GM19193 (cell line): ENCODE results near the gene MYH2.

Source experiments
- POLR2A ChIP-seq: IDR thresholded peaks from 4 replicates; pipeline ENCODE4 v1.6.1; 2011; ENCODE audit not compliant: insufficient read depth, insufficient read length; ENCODE audit errors: extremely low read depth

Gene MYH2

DNA sequence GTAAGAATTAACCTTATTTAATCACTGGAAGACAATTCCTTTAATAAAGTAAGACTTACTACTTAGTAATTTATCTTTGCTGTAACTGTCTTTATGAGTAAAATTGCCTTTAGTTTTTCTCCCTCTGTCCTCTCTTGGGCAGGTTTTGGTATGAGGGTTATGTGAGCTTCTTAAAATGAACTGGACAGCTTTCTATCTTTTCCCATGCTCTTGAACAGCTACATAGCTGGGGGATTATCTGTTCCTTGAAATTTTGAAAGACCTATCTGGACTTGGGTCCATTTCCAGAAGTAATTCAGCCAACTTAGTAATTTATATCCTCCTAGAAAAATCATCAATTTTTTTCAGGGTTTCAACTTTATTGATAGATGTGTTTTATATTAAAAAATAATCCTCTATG, 27.5 kb downstream of the MYH2 start:
- no peak for TF ChIP-seq POLR2A

DNA sequence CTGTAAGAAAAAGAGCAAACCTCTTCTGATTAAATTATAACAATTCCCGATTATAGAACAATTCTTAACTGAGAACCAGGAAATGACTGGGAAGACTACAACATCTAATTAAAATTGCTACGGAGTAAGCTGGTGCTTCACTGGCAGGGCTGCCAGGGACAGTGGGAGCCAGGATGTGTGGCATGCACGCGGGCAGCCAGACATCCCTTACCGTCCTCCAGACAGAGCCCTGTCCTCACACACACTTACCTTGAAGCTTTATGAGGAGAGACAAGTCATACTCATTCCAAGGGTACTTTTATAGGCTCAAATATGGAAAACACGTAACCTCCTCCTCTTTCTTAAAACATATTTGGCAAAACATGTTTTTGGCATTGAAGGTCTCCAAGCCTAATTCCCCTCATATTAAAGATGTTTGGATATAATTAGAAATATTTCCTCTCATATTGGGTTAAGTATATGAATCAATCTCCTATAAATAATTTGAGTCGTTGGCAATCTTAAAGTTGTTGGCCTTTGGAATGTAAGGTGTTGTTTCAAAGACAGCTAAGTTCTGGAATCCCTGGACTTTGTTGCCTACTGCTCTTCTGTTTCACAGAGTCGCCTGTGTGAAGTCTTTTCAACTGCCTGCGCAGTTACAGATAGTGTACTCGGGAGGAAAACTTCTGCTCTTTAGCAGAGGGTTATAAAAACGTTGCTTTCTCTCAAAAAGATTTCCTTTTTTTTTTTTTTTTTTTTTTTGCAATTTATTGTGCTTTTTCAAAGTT, 31.0 kb downstream of the MYH2 start, which contains the start of gene MYH1:
TSS of gene MYH1 (minus strand) at position 272 of the 767 bp plus-strand sequence. CDS start 1,900 bp downstream, outside the sequence.
- no peak for TF ChIP-seq POLR2A

DNA sequence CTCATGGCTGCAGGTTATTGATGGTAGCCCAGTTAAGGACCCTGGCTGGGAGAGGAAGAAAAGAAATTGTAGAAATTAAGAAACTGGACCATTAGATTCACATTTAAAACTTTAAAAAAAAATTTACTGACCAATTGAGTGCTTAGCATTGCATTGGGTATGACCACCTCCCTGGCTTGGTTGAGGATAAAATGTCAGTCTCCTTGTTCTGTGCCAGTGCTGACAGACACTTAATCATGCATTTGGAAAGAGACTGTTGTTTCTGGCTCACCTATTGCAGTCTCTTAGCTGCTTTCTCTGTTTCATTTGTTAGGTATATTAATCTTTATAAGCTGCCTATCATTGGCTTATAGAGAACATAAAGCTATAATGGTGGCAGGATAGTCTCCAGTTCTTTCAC, 32.8 kb downstream of the MYH2 start:
- TF ChIP-seq POLR2A = no peak

DNA sequence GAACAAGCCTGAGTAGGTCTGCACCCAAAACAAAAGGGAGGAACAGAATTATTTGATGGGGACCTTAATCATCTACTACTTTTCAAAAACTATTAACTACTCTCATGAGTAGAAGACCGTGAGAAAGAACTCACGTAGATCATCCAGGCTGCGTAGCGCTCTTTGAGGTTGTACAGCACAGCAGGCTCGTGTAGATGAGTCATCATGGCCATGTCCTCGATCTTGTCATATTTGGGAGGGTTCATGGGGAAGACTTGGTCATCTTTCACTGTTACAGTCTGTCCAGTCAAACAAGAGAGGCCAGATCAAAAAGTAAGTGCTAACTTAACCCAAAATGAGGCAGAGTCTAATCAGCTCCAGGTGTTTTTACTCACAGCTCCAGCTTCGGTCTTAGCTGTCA, 33.4 kb downstream of the MYH2 start:
- no peak for TF ChIP-seq POLR2A

DNA sequence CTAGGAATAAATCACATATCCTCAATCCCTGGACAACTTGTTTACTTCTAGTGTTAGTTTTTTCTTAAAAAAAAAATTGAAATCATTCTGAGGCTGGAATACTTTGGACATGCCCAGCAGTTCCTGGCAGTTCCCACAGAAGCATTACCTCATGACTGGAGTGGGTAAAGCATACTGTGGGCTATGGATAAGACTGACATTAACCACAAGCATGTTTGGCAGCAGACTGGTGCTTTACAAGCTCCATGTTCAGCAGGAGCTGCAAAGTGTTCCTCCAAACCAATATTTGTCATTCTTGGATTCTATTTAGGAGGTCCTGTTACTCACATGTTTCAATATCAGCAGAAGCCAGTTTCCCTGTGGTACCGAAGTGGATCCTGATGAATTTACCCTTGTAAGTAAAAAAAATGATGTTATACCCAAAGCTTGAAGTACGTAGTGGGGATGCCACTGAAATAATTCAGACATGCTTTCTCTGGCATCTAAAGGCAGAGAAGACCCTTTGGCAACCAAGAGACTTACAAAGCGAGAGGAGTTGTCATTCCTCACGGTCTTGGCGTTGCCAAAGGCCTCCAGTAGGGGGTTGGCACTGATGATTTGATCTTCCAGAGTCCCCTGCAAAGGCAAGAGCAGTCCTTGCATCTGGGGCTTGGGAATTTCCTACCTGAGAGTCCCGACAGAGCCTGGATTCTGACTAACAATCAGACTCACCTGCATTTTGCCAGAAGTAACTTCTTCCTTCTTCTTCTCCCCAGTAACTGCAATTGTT, 36.0 kb downstream of the MYH2 start:
- no peak for TF ChIP-seq POLR2A

DNA sequence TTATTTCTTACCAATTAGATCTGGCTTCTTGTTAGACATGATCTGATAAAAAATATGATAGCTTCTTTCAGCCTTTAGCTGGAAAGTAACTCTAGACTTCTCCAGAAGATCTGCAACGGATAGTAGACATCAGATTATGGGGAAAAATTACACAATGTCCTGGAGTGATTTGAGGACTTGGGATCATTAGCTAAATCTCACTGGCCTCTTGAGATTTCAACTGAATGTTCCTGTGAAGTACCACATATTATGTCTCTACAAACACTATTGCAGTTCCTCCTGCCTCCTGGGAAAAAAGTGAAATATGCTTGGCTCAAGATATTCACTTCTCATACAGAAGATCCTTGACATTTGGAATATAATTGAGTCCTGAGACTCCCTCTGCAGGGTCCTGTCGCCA, 36.6 kb downstream of the MYH2 start:
- TF ChIP-seq POLR2A = no peak

DNA sequence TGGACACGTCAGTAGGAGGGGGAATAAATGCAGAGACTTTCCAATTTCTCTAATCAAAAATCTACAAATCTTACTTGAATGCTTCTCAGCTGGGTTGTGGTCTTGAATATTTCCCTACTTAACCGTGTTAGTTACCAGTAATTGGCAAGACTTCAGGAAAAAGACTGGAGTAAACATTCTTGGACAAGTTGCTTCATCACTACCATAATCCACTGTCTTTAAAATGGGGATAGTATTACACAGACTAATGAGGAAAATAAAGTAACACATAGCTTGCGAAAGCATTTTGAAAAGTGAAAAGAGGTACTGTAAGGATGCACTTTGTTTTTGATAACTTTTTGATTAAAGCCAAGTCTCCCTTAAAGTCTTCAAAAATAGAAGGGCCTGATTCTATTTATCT, 49.5 kb downstream of the MYH2 start:
- TF ChIP-seq POLR2A = no peak

DNA sequence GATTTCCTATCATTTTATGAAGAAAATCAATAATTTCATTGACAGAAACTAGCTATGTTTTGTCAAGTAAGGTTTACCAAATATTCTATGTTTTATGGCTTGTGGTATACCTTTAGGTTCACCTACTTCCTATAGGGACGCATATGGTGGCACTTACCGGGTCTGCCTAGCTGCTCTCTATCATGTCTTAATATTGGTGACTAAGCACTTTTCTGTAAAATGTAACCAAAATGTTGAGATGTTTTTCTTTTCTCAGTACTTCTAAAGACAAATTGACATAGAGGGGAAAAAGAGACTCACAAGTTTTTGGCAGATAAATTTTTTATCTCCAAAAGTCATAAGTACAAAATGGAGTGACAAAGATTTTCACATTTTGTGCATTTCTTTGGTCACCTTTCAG, 57.5 kb downstream of the MYH2 start:
- no peak for TF ChIP-seq POLR2A

DNA sequence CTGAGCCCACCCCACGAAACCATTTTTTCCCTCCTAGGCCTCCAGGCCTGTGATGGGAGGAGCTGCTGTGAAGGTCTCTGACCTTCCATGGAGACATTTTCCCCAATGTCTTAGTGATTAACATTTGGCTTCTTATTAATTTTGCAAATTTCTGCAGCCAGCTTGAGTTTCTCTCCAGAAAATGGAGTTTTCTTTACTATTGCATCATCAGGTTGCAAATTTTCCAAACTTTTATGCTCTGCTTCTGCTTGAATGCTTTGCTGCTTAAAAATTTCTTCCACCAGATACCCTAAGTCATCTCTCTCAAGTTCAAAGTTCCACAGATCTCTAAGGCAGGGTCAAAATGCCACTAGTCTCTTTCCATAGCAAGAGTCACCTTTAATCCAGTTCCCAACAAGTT, 67.2 kb downstream of the MYH2 start:
- no peak for TF ChIP-seq POLR2A

DNA sequence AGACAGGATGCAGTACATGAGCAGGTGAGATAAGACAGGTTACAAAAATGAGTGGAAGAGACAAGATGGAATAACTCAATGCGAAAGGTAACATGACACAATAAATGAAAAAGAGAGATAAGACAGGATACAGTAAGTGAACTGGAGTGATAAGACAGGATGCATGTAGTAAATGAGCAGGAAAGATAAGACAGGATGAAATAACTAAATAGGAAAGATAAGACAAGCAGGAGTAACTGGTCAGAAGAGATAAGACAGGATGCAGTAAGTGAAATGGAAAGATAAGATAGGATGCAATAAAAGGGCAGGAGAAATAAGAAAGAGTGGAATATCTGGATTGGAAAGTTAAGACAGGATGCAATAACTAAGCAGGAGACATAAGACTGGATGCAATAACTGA, 71.8 kb downstream of the MYH2 start:
- no peak for TF ChIP-seq POLR2A

DNA sequence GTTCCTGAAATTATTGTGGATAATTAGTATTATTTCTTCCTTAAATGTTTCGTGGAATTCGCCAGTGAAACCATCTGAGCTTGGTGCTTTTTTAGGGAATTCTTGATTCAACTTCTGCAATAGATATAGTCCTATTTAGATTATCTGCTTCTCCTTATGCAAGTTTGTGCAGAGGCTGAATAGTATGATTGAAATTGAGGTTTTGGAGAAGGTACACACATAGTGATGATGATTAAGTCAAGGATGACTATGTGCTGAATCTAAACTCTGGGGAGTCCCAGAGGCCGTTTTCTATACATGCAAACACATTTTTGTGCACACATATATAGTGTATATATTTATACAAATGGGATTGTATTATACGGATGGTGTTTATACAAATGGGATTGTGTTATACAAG, 74.9 kb downstream of the MYH2 start:
- no peak for TF ChIP-seq POLR2A

DNA sequence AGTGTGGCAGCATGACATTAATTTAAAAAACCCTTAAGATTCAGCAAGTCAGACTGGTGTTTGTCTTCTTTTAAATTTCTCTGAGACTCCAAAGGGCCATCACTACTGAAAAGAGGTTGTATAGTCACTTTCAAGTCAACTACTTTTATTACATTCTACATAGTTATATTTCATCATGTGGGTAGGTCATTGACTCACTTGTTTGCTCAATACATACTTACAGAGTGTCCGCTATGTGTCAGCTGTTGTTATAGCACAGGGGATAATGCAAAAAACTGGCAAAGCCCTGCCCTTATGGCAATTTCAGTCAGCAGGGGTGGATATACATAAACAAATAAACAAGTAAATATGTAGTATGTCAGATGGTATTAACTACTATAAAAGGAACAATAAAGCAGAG, 77.6 kb downstream of the MYH2 start:
- TF ChIP-seq POLR2A = no peak
